Stimulated activated CD8-positive, alpha-beta memory T cell treated with anti-CD3 and anti-CD28 coated beads, Interleukin-4, amount 100 ng/mL, for 1 hour (primary cell): ENCODE measurements around the gene BAIAP2L1.
A peak's percentile ranks its signal among the peaks of the same experiment; 100 is the strongest.
"Not testable (repeated sequence)": the region's sequence is repeated elsewhere in the genome, so short reads cannot be mapped to it uniquely, and the experiment has no call there.

Experiments
- DNase-seq, 2 donors: peaks; one replicate each; pipeline ENCODE4 v3.0.0-alpha.2; 2020; ENCODE audit warnings: low read depth in 2 of 2, low spot score in 1 of 2

The BAIAP2L1 gene, protein sequence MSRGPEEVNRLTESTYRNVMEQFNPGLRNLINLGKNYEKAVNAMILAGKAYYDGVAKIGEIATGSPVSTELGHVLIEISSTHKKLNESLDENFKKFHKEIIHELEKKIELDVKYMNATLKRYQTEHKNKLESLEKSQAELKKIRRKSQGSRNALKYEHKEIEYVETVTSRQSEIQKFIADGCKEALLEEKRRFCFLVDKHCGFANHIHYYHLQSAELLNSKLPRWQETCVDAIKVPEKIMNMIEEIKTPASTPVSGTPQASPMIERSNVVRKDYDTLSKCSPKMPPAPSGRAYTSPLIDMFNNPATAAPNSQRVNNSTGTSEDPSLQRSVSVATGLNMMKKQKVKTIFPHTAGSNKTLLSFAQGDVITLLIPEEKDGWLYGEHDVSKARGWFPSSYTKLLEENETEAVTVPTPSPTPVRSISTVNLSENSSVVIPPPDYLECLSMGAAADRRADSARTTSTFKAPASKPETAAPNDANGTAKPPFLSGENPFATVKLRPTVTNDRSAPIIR

DNA sequence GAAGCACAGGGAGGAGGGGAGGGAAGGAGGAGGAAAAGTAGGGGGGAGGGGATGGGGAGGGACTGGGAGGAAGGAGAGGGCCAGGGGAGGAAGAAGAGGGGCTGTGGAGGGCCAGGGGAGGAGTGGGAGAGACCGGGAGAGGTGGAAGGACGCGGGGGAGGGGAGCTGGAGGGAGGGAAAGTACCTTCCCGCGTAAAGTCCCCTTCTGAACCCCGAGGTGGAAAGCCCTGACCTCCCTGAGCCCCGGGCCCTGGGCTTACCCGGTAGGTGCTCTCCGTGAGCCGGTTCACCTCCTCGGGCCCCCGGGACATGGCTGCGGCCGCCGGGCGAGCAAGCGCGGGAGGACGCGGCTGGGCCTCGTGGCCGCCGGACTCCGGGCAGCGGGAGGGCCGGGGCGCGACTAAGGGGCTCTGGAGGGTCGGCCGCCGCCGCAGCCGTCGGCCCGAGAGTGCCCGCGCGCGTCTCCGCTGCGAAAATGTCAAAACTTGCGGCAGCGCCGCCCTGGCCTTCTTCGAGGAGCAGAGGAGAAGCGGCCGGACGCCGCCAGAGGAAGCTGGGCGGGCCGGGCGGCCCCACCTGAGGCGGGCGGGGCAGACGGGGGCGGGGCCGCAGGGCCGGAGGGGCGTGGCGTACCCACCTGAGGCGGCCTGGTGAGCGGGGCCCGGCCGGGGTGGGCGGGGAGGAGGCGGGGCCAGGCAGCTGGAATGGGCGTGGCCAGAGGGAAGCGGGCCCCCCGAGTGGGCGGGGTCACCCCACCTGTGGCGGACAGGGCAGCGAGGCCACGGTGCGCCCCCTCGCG lies at the start of gene BAIAP2L1:
BAIAP2L1 (minus strand) TSS at position 549 of the 799 bp plus-strand sequence; CDS start at position 311, 238 bp downstream.
- peak; percentile 50 to 62 for DNase-seq

DNA sequence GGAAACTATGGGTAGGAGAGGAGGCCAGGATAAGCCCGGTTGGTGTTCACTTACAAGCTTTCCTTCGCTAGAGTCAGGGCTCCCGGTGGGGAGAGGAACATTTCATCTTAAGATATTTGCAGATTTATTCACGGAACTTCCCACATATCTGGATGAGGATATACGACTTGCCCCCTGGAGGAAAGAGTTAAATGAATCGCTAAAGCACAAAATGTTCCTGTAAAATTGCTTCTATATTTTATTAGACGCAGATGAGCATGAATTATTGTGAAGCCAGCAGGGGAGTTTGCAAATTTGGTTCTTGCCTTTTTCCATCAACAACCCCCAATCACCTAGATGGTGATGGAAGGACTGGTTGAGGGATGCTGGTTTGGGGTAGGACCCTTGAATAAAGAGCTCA lies 47.9 kb upstream of the BAIAP2L1 start:
- DNase-seq: no peak

DNA sequence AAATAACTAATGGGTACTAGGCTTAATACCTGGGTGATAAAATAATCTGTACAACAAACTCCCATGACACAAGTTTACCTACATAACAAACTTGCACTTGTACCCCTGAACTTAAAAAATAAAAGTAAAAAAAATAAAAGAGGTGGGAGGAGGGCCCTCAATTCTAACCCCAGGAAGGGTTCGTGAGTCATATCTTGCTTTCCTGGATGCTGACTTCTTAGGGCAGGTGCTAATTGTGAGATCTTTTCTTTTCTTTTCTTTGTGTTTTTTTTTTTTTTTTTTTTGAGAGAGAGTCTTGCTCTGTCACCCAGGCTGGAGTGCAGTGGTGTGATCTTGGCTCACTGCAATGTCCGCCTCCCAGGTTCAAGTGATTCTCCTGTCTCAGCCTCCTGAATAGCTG lies 40.1 kb upstream of the BAIAP2L1 start:
- not testable (repeated sequence) for DNase-seq

DNA sequence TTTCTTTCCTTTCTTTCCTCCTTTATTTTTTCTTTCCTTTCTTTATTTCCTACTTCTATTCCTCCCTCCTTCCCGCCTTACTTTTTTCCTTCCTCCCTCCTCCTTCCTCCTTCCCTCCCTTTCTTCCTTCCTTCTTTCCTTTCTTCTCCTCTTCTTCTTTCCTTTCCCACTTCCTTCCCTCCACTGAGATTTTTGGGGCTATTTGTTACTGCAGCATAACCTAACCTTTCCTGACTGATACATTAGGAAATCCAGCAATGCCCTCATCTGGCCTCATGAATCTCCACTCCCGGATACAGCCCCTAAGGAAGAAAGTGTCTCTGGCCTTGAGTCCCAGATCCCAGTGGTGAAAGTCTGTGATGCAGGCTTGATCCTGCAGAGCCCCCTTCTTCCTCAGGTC lies 38.6 kb upstream of the BAIAP2L1 start:
- DNase-seq: no peak

DNA sequence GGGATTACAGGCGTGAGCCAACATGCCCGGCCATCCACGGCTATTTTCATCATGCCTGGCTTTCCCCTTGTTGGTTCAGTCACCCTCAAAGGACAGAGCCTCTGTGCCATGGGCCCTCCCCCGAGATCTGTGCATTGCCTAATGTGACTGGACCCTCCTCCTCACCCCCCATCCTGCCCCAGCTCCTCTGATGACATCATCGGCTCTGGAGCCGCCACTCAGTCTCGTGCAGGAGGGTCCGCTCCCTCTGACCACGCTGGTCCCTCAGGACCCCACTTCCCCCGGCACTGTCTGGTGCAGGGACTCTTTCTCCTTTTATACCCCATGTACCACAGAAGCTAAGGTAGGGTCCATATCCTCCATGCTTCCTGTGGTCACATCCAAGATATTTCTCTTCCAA lies 33.2 kb upstream of the BAIAP2L1 start:
- DNase-seq: no peak

DNA sequence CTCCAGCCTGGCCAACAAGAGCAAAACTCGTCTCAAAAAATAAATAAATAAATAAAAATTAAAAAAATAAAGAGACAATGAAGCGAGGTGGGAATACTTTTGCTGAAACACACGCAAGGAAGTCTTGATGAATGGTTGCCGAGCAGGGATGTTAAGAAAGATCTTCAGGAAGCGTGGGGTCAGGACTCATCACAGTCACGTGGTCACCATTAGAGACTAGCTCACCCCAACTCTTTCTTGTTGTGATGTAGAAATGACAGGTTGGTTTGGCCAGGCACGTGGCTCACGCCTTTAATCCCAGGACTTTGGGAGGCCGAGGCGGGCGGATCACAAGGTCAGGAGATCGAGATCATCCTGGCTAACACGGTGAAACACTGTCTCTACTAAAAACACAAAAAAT lies 28.9 kb upstream of the BAIAP2L1 start:
- DNase-seq: no peak

DNA sequence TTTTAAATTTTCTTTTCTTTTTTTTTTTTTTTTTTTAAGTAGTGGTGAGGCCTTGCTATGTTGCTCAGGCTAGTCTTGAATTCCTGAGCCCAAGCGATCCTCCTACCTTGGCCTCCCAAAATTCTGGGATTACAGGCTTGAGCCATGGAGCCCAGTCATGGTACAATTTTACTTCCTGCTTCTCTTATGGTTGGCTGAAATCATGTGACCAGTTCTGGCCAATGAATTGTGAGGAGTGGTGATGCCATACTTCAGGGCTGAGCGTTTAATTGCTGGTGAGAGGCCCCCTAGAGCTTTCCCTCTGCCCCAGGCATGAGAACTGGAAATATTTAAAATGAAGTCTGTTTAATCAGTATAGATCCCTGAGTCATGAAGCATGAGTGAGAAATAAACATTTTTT lies 22.2 kb upstream of the BAIAP2L1 start:
- DNase-seq: no peak

DNA sequence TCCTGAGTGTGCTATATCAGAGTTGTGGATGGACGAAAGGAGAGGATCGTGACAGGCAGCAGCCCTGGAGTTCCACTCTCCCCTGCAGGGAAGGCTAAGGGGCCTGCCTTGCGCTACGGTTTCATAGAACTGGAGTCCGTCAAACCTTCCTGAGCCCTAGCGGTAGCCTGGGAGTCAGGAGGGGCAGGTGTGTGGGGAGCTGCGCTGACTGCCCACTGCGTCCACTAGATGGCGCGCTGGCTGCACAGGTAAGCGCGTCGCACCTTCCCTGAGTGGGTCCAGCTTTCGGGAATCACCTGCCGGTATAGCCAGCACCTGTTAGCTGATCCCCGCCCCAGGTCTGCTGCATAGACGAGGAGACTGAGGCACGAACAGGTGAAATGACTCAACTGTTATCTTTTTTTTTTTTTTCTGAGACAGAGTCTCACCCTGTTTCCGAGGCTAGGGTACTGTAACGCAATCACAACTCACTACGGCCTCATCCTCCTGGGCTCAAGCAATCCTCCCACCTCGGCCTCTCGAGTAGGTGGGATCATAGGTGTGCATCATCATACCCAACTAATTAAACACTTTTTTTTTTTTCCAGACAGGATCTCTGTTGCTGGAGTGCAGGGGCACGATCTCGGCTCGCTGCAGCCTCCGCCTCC lies 20.2 kb upstream of the BAIAP2L1 start:
- peak in 1 of 2 donors; percentile 15 for DNase-seq

DNA sequence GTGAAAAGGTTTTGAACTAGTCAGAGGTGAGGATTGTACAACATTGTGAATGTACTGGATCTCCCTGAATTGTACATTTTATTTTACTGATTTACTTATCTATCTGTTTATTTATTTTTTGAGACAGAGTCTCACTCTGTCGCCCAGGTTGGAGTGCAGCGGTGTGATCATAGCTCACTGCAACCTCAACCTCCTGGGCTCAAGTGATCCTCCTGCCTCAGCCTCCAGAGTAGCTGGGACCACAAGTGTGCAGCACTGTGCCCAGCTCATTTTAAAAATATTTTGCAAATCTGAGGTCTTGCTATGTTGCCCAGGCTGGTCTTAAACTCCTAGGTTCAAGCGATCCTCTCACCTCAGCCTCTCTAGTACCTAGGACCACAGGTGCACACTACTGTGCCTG lies 19.1 kb upstream of the BAIAP2L1 start:
- DNase-seq: not testable (repeated sequence)

DNA sequence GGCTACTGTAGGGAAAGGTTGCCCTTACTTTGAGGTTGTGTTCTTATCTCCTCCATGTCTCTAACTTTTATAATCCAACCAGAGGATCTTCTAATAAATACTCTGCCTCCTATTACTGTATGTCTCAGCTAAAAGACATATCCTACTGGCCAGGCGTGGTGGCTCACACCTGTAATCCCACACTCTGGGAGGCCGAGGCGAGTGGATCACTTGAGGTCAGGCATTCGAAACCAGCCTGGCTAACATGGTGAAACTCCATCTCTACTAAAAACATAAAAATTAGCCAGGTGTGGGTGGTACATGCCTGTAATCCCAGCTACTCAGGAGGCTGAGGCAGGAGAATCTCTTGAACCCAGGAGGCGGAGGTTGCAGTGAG lies 18.4 kb upstream of the BAIAP2L1 start:
- DNase-seq: not testable (repeated sequence)

DNA sequence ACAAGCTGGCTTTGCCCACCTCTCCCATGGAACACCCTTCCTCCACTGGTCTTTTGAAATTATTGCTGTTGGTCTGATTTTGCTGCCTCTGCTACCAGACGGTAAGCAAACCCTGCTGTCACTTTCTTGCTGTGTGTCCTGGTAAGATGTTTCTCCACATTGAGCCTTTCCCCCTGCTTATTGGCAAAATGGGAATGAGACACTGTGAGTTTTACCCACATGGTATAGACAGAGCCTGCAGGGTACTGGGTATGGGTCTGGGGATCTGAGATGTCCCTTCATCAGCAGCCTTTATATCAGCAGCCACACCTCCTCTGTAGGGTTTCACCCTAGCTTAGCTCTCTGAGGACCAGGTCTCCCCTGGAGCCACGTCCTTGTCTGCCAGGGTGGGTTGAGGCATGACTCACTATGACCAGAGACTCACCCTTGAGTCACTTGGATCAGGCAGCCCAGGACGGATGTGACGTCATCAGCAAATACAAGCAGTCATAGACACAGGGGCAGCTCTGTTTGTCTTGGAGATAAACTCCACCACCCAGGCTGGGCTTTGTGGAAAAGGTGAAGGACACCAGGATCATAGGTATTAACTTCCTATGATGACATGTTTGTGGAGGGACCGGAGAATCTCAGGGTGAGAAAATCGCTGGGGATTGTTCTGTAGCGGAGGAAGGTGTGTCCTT lies 17.9 kb upstream of the BAIAP2L1 start:
- no peak for DNase-seq

DNA sequence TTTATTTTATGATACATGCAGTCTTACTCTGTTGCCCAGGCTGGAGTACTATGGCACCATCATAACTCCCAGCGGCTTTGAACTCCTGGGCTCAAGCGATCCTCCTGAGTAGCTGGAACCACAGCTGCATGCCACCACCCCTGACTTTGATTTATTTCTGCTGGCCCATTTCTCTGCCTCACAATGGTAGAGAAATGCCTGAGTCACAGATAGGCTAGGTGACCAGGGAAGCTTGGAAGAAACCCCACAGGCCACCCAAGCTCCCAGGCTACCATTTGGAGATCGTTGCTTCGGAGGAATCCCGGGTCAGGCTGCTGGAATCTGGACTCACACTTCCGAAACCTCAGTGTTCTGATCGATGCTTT lies 17.4 kb upstream of the BAIAP2L1 start:
- no peak for DNase-seq

DNA sequence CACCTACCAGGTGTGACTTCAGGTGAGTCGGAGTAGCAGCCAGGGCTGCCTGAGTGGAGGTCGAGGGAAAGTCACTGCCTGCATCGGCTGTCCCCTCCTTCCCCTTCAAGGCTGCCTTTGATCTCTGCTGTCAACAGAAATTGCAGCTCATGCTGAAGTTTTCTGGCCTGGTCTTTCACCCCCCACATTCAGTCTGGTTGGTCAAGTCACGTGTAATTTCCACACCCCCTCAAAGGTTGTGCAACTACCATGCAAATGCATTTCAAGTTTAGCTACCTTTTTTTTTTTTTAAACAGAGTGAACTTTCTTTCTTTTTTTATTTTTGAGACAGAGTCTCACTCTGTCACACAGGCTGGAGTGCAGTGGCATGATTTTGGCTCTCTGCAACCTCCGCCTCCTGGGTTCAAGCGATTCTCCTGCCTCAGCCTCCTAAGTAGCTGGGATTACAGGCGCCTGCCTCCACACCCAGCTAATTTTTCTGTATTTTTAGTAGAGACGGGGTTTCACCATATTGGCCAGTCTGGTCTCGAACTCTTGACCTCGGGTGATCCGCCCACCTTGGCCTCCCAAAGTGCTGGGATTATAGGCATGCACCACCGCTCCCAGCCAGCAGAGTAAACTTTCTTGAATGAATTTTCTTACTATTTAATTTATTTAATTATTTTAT lies 16.8 kb upstream of the BAIAP2L1 start:
- not testable (repeated sequence) for DNase-seq

DNA sequence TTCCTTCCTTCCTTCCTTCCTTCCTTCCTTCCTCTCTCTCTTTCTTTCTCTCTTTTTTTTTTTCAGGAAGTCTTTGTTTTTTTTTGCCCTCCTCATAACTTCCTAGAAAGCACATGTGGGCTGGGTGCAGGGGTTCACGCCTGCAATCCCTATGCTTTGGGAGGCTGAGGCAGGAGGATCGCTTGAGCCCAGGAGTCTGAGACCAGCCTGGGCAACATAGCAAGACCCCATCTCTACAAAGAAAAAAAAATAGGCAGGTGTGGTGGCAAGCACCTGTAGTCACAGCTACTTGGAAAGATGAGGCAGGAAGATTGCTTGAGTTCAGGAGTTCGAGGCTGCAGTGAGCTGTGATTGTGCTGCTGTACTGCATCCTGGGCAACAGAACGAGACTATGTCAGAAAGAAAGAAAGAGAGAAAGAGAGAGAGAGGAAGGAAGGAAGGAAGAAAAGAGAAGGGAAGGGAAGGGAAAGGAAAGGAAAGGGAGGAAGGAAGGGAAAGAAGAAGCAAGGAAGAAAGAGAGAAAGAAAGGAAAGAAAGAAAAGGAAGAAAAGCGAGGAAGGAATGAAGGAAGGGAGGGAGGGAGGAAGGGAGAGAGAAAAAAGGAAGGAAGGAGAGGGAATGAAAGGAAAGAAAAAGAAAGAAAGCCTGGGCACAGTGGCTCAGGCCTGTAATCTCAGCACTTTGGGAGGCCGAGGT lies 13.5 kb upstream of the BAIAP2L1 start:
- no peak for DNase-seq

DNA sequence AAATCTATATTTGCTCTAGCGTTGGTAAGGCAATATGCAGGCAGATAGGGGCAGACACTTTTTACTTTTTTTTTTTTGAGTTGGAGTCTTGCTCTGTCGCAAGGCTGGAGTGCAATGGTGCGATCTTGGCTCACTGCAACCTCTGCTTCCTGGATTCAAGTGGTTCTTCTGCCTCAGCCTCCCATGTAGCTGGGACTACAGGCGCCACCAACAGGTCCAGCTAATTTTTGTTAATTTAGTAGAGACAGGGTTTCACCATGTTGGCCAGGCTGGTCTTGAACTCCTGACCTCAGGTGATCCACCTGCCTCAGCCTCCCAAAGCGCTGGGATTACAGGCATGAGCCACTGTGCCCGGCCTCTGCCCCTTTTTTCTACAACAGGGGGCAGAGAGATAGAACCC lies 12.8 kb upstream of the BAIAP2L1 start:
- DNase-seq: not testable (repeated sequence)

DNA sequence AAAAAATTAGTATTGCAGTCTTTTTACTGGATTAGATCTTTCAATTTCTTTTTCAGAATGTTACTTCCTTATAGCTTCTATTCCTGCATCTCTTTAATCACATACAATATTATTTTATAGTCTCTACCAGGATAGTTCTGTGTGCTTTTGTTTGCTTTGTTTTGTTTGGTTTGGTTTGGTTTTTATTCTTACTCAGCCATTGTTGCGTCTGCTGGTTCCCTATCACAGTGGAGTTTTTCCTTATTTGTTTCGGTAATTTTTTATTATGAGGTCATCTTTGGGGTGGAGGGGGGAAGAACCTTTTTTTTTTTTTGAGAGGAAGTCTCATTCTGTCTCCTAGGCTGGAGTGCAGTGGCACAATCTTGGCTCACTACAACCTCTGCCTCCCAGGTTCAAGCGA lies 9.0 kb upstream of the BAIAP2L1 start:
- DNase-seq: no peak

DNA sequence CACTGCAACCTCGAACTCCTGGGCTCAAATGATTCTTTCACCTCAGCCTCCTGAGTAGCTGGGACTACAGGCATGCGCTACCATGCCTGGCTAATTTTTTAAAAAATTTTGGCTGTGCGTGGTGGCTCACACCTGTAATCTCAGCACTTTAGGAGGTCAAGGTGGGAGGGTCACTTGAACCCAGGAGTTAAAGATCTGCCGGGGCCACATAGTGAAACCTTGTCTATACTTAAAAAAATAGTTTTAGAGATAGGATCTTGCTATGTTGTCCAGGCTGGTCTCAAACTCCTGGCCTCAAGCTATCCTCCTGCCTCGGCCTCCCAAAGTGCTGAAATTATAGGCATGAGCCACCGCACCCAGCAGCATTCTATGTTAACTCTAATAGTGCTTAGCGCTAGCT lies 7.3 kb upstream of the BAIAP2L1 start:
- not testable (repeated sequence) for DNase-seq

DNA sequence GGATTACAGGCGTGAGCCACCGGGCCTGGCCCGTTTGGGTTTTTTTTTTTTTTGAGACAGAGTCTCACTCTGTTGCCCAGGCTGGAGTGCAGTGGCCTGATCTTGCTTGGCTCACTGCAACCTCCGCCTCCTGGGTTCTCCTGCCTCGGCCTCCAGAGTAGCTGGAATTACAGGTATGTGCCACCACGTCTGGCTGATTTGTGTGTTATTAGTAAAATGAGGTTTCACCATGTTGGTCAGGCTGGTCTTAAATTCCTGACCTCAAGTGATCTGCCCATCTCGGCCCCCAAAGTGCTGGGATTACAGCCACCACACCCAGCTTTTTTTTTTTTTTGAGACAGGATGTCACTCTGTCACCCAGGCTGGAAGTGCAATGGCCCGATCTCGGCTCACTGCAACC lies 5.9 kb upstream of the BAIAP2L1 start:
- no peak for DNase-seq

DNA sequence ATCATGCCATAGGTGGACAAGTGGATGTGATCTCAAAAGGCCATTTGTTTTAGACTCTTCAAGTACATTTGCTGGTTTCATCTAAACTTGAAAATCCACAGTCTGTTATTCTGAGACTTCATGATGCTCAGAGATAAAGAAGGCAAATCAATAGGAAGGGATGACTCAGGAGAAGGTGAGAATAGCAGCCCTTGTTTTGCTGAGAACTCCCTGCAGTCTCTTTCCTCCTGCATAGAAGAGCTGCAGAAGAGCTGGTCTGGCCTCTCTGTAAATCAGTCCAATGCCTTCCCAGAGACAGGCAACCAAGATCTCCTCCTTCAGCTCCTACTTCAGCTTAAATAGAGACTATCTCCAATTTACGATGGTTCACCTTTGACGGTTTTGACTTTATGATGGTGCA lies 4.0 kb upstream of the BAIAP2L1 start:
- no peak for DNase-seq
